Fibroblast of lung (primary cell): Measurements from ENCODE around the gene MRPL46. TPM values are rescaled to one million over a fixed set of nuclear protein-coding genes. Genes with fewer than 3 reads are reported as not detected.

ENCODE experiments used
- DNase-seq, 2 donors: peaks; one replicate each; pipeline versions ENCODE4 v3.0.0 to v3.0.0-alpha.2; 2010; ENCODE audit warnings: low read depth in 2 of 2
- H2AFZ ChIP-seq: 2 replicates; pipeline ENCODE4 v1.5.1; 2012; ENCODE audit warnings: low read length, control low read depth, inconsistent platforms
- H3K27ac ChIP-seq: 2 replicates; pipeline ENCODE4 v1.5.1; 2011; ENCODE audit warnings: low read length, control low read depth; ENCODE audit not compliant: insufficient read depth
- H3K27me3 ChIP-seq: 2 replicates; pipeline ENCODE4 v1.5.1; 2011; ENCODE audit warnings: mild to moderate bottlenecking, low read length; ENCODE audit not compliant: control insufficient read depth, insufficient read depth
- H3K36me3 ChIP-seq: 2 replicates; pipeline ENCODE4 v1.5.1; 2011; ENCODE audit warnings: low read length; ENCODE audit not compliant: control insufficient read depth, insufficient read depth
- H3K4me1 ChIP-seq: 2 replicates; pipeline ENCODE4 v1.5.1; 2011; ENCODE audit warnings: low read length; ENCODE audit not compliant: control insufficient read depth, insufficient read depth; ENCODE audit errors: extremely low read depth
- H3K4me2 ChIP-seq: 2 replicates; pipeline ENCODE4 v1.5.1; 2011; ENCODE audit warnings: low read length, control low read depth; ENCODE audit not compliant: insufficient read depth; ENCODE audit errors: extremely low read depth
- H3K4me3 ChIP-seq, 4 experiments: fragments of 200-600 bp in 1 of 4; sonication (generic) in 1 of 4; replicated peaks in 1 of 4; 2 replicates each; pipeline ENCODE4 v1.5.1; 2011 to 2016; ENCODE audit warnings: low read length in 4 of 4, low read depth in 3 of 4, mild to moderate bottlenecking in 3 of 4, control low read depth in 2 of 4, inconsistent platforms in 1 of 4, mixed read lengths in 1 of 4; ENCODE audit not compliant: insufficient read depth in 1 of 4; ENCODE audit errors: control extremely low read depth in 1 of 4
- H3K79me2 ChIP-seq: 2 replicates; pipeline ENCODE4 v1.5.1; 2012; ENCODE audit warnings: mild to moderate bottlenecking, low read length, inconsistent platforms; ENCODE audit not compliant: control insufficient read depth, insufficient read depth
- H3K9ac ChIP-seq: 2 replicates; pipeline ENCODE4 v1.5.1; 2011; ENCODE audit warnings: mild to moderate bottlenecking, low read length, control low read depth; ENCODE audit not compliant: insufficient read depth
- H3K9me3 ChIP-seq: 2 replicates; pipeline ENCODE4 v1.5.1; 2012; ENCODE audit warnings: low read depth, low read length; ENCODE audit not compliant: control insufficient read depth, insufficient read depth
- H4K20me1 ChIP-seq: 2 replicates; pipeline ENCODE4 v1.5.1; 2011; ENCODE audit warnings: low read length; ENCODE audit not compliant: control insufficient read depth, insufficient read depth; ENCODE audit errors: extremely low read depth
- EZH2 ChIP-seq: IDR thresholded peaks from 2 replicates; pipeline ENCODE4 v1.5.1; 2012; ENCODE audit warnings: low read length, control low read depth, mild to moderate bottlenecking; ENCODE audit errors: missing control alignments
- polyA plus RNA-seq, 2 donors: library from polyadenylated mRNA; depleted of rRNA in 1 of 2; stranded (reverse) in 1 of 2; unstranded in 1 of 2; fragments of >200 nt; gene quantifications; 2 replicates each; pipeline ENCODE4 v1.2.1, GENCODE V29; 2011 to 2012; ENCODE audit warnings: missing spikeins in 1 of 2
- total RNA-seq: library from RNA; depleted of rRNA; stranded (reverse); fragments of >200 nt; gene quantifications from 2 replicates; pipeline ENCODE4 v1.2.1, GENCODE V29; 2014
- TF ChIP-seq, protein P1 (sequence below), 2 donors: IDR thresholded peaks in 1 of 2; conservative IDR thresholded peaks in 1 of 2; 1 replicate in 1 of 2; 2 replicates in 1 of 2; pipeline ENCODE4 v1.5.1; 2011 to 2012; ENCODE audit warnings: low read length in 2 of 2, control low read depth in 1 of 2, inconsistent platforms in 1 of 2, low read depth in 1 of 2, mild to moderate bottlenecking in 1 of 2

MRPL46 gene
- total and polyA plus RNA-seq, 2 donors (not counting 1 experiment from before 2014, with no cell fraction given): 13.7 to 21.4 TPM

DNA sequence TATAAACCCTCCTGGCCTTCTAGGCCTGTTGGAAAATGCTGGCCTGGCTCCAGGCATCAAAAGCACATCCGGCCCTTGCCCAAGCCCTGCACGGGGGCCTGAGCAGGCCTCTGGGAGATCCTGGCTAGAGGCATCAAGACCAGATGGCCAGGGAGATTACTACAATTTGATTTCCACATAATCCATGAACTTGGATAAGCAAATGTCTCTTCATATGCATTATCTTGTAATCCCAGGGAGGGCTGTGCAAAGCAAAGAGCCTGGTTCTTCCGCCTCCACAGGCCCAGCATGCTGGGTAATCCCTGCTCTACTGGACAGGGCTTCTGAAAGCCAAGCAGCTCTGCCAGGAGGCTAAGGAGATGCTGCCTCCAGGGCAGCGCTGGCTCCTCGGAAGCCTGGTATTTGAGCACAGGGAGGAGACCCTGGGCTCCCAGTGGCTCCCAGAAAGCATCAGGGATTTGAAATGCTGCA lies 18.2 kb downstream of the MRPL46 start:
- Histone ChIP-seq H3K79me2 (no peaks in the 10 kb centered on the region), H3K4me3 (no peak overlapping the region), H3K9ac (no peak overlapping the region), H4K20me1 (no peaks in the 10 kb centered on the region), H3K27ac (no peak overlapping the region), H2AFZ (no peak overlapping the region), H3K4me1 (no peaks in the 10 kb centered on the region), H3K36me3 (no peaks in the 10 kb centered on the region), H3K9me3 (no peaks in the 10 kb centered on the region), H3K27me3 (no peaks in the 10 kb centered on the region), H3K4me2 (no peak overlapping the region)
- DNase-seq: no peak
- no peak for TF ChIP-seq EZH2
- TF ChIP-seq, protein P1, sequence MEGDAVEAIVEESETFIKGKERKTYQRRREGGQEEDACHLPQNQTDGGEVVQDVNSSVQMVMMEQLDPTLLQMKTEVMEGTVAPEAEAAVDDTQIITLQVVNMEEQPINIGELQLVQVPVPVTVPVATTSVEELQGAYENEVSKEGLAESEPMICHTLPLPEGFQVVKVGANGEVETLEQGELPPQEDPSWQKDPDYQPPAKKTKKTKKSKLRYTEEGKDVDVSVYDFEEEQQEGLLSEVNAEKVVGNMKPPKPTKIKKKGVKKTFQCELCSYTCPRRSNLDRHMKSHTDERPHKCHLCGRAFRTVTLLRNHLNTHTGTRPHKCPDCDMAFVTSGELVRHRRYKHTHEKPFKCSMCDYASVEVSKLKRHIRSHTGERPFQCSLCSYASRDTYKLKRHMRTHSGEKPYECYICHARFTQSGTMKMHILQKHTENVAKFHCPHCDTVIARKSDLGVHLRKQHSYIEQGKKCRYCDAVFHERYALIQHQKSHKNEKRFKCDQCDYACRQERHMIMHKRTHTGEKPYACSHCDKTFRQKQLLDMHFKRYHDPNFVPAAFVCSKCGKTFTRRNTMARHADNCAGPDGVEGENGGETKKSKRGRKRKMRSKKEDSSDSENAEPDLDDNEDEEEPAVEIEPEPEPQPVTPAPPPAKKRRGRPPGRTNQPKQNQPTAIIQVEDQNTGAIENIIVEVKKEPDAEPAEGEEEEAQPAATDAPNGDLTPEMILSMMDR (conservative IDR thresholded peaks at IDR 0.05 in 1 of 2, IDR thresholded peaks at IDR 0.05 in 1 of 2; ENCODE audit: low read depth in 1 of 2, low read length in 2 of 2): no peak

DNA sequence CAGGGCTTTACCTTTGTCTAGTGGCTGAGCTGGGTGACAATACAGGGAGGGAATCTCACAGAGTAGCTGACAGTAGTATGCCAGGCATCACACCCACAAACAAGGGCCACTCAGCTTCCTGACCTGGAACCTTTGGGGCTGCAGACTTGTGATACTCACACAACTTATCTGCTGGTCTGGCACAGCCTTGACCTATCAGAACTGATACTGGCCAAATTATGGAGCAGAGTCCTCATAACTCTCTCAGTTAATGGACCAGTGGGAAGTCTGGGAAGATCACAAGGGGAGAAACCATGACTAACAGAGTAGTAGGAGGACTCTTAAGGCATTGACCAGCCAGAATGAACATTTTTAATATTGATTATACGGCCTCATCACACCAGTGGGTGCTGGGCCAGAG lies 19.4 kb downstream of the MRPL46 start:
- H3K27me3 ChIP-seq: no peaks in the 10 kb centered on the region
- no peak overlapping the region for H3K27ac ChIP-seq
- H4K20me1 ChIP-seq: no peaks in the 10 kb centered on the region
- DNase-seq: no peak
- TF ChIP-seq, protein P1 (conservative IDR thresholded peaks at IDR 0.05 in 1 of 2, IDR thresholded peaks at IDR 0.05 in 1 of 2; ENCODE audit: low read depth in 1 of 2, low read length in 2 of 2): no peak
- TF ChIP-seq EZH2: no peak
- no peaks in the 10 kb centered on the region for H3K36me3 ChIP-seq
- no peak overlapping the region for H2AFZ ChIP-seq
- H3K4me2 ChIP-seq: no peak overlapping the region
- H3K4me1 ChIP-seq: no peaks in the 10 kb centered on the region
- H3K9me3 ChIP-seq: no peaks in the 10 kb centered on the region
- H3K4me3 ChIP-seq: no peak overlapping the region
- H3K9ac ChIP-seq: no peak overlapping the region
- no peaks in the 10 kb centered on the region for H3K79me2 ChIP-seq

DNA sequence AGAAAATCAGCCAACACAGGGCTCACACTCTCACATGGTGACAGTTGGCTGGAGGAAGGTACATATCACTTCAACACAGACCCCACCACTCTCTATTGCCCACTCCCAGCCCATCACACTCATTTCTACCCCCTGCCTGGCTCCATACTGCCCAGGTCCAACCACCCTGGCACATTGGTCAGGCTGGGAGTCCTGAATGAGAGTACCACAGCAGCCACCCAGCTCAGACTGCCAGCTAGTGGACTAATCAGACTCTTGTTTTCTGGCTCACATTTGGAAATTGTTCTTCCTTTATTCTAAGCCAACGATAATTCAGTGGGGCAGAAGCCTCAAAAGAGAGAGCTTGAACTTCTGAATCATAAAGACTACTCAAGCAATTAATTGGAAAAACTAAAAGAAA lies 20.0 kb downstream of the MRPL46 start:
- H3K9me3 ChIP-seq: no peaks in the 10 kb centered on the region
- H3K79me2 ChIP-seq: no peaks in the 10 kb centered on the region
- peak in 1 of 2 donors; percentile 11 for DNase-seq
- H3K27me3 ChIP-seq: no peaks in the 10 kb centered on the region
- no peaks in the 10 kb centered on the region for H3K4me1 ChIP-seq
- no peaks in the 10 kb centered on the region for H4K20me1 ChIP-seq
- no peak overlapping the region for H2AFZ ChIP-seq
- no peak overlapping the region for H3K27ac ChIP-seq
- H3K36me3 ChIP-seq: no peaks in the 10 kb centered on the region
- TF ChIP-seq EZH2: no peak
- TF ChIP-seq, protein P1 (conservative IDR thresholded peaks at IDR 0.05 in 1 of 2, IDR thresholded peaks at IDR 0.05 in 1 of 2; ENCODE audit: low read depth in 1 of 2, low read length in 2 of 2): peak in 1 of 2 donors; percentile 13
- no peak overlapping the region for H3K4me3 ChIP-seq
- H3K9ac ChIP-seq: no peak overlapping the region
- H3K4me2 ChIP-seq: no peak overlapping the region
